ENCODE data around the gene ARAP3. TPM values are rescaled to one million over a fixed set of nuclear protein-coding genes. Genes with fewer than 3 reads are reported as not detected.

ARAP3 gene
- total and polyA plus RNA-seq, 2 experiments from 2014 or later, result 18.4 to 33.2 TPM

DNA sequence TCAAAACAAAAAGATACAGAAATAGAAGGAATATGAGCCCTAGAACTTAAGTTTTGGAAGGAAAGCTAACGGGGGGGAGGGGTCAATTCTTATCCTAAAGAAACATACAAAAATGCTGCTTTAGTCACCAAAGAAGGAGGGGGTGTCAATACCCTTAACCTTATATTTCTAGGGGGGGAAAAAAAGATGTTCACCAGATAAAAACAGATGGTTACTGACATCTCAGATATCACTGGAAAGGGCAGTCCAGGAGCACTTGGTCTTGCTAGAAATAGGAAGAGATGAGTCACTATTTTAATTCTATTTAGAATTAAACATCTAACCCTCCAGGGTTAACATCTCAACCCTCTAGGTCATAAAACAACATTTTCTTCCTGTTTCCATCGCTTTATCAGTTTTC is 64.9 kb downstream of the ARAP3 start:
- Histone ChIP-seq H3F3A (replicated peaks; ENCODE audit: low read depth) (peaks cover 10% of the 10 kb centered on the region; the same call in 1 of the 2 replicates), H3K4me2 (peak overlapping the region; percentile 80), H3K27me3 (ENCODE audit: insufficient read depth) (no peaks in the 10 kb centered on the region), H3K36me3 (ENCODE audit: insufficient read depth) (peaks cover 11% of the 10 kb centered on the region; the same call in 1 of the 2 replicates), H3K4me1 (ENCODE audit: insufficient read depth) (peaks cover 44% of the 10 kb centered on the region), H3K9me2 (ENCODE audit: insufficient read depth) (no peaks in the 10 kb centered on the region), H2AFZ (no peak overlapping the region), H4K20me1 (replicated peaks; ENCODE audit: insufficient read depth) (peaks cover 20% of the 10 kb centered on the region), H3K27ac (ENCODE audit: low read depth) (peak overlapping the region; percentile 91; the same call in 1 of the 2 replicates), H3K79me2 (replicated peaks; ENCODE audit: insufficient read depth) (peaks cover 59% of the 10 kb centered on the region), H3K4me3 (peak overlapping the region; percentile 72)
- peak overlapping the region; percentile 4; the same call in 1 of the 2 replicates for H3K27ac Mint-ChIP-seq
- ATAC-seq (no peak), DNase-seq (ENCODE audit: low spot score) (no peak)
- H3K36me3 Mint-ChIP-seq (ENCODE audit: low read depth), result peaks cover 20% of the 10 kb centered on the region
- peaks cover 8% of the 10 kb centered on the region for H3K27me3 Mint-ChIP-seq (ENCODE audit: insufficient read depth, low read depth, poor library complexity)
- no peaks in the 10 kb centered on the region for H3K9me3 Mint-ChIP-seq
- TF ChIP-seq EZH2phosphoT487 (IDR thresholded peaks at IDR 0.05; ENCODE audit: unreplicated experiment) (no peak), ZNF114 (CRISPR knock-in tag; IDR thresholded peaks at IDR 0.05) (no peak), ZNF331 (CRISPR knock-in tag; IDR thresholded peaks at IDR 0.05; ENCODE audit: low read depth) (no peak), POLR2AphosphoS5 (IDR thresholded peaks at IDR 0.05; ENCODE audit: low read depth) (no peak), EZH2 (IDR thresholded peaks at IDR 0.05; ENCODE audit: low read depth, unreplicated experiment) (no peak), NANOG (IDR thresholded peaks at IDR 0.05; ENCODE audit: borderline replicate concordance) (no peak), STAT1 (IDR thresholded peaks at IDR 0.05; ENCODE audit: unreplicated experiment) (no peak), JUNB (IDR thresholded peaks at IDR 0.05; ENCODE audit: unreplicated experiment) (no peak), CREB1 (CRISPR knock-in tag; IDR thresholded peaks at IDR 0.05; ENCODE audit: low read depth) (no peak)
- TF ChIP-seq, protein P1, sequence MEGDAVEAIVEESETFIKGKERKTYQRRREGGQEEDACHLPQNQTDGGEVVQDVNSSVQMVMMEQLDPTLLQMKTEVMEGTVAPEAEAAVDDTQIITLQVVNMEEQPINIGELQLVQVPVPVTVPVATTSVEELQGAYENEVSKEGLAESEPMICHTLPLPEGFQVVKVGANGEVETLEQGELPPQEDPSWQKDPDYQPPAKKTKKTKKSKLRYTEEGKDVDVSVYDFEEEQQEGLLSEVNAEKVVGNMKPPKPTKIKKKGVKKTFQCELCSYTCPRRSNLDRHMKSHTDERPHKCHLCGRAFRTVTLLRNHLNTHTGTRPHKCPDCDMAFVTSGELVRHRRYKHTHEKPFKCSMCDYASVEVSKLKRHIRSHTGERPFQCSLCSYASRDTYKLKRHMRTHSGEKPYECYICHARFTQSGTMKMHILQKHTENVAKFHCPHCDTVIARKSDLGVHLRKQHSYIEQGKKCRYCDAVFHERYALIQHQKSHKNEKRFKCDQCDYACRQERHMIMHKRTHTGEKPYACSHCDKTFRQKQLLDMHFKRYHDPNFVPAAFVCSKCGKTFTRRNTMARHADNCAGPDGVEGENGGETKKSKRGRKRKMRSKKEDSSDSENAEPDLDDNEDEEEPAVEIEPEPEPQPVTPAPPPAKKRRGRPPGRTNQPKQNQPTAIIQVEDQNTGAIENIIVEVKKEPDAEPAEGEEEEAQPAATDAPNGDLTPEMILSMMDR (conservative IDR thresholded peaks at IDR 0.05; ENCODE audit: low read depth in 2 of 2), result no peak
- TF ChIP-seq, protein P2, sequence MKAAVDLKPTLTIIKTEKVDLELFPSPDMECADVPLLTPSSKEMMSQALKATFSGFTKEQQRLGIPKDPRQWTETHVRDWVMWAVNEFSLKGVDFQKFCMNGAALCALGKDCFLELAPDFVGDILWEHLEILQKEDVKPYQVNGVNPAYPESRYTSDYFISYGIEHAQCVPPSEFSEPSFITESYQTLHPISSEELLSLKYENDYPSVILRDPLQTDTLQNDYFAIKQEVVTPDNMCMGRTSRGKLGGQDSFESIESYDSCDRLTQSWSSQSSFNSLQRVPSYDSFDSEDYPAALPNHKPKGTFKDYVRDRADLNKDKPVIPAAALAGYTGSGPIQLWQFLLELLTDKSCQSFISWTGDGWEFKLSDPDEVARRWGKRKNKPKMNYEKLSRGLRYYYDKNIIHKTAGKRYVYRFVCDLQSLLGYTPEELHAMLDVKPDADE (IDR thresholded peaks at IDR 0.05), result no peak
- TF ChIP-seq, protein P3, sequence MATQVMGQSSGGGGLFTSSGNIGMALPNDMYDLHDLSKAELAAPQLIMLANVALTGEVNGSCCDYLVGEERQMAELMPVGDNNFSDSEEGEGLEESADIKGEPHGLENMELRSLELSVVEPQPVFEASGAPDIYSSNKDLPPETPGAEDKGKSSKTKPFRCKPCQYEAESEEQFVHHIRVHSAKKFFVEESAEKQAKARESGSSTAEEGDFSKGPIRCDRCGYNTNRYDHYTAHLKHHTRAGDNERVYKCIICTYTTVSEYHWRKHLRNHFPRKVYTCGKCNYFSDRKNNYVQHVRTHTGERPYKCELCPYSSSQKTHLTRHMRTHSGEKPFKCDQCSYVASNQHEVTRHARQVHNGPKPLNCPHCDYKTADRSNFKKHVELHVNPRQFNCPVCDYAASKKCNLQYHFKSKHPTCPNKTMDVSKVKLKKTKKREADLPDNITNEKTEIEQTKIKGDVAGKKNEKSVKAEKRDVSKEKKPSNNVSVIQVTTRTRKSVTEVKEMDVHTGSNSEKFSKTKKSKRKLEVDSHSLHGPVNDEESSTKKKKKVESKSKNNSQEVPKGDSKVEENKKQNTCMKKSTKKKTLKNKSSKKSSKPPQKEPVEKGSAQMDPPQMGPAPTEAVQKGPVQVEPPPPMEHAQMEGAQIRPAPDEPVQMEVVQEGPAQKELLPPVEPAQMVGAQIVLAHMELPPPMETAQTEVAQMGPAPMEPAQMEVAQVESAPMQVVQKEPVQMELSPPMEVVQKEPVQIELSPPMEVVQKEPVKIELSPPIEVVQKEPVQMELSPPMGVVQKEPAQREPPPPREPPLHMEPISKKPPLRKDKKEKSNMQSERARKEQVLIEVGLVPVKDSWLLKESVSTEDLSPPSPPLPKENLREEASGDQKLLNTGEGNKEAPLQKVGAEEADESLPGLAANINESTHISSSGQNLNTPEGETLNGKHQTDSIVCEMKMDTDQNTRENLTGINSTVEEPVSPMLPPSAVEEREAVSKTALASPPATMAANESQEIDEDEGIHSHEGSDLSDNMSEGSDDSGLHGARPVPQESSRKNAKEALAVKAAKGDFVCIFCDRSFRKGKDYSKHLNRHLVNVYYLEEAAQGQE (IDR thresholded peaks at IDR 0.05; ENCODE audit: unreplicated experiment), result no peak
- TF ChIP-seq, protein P4, sequence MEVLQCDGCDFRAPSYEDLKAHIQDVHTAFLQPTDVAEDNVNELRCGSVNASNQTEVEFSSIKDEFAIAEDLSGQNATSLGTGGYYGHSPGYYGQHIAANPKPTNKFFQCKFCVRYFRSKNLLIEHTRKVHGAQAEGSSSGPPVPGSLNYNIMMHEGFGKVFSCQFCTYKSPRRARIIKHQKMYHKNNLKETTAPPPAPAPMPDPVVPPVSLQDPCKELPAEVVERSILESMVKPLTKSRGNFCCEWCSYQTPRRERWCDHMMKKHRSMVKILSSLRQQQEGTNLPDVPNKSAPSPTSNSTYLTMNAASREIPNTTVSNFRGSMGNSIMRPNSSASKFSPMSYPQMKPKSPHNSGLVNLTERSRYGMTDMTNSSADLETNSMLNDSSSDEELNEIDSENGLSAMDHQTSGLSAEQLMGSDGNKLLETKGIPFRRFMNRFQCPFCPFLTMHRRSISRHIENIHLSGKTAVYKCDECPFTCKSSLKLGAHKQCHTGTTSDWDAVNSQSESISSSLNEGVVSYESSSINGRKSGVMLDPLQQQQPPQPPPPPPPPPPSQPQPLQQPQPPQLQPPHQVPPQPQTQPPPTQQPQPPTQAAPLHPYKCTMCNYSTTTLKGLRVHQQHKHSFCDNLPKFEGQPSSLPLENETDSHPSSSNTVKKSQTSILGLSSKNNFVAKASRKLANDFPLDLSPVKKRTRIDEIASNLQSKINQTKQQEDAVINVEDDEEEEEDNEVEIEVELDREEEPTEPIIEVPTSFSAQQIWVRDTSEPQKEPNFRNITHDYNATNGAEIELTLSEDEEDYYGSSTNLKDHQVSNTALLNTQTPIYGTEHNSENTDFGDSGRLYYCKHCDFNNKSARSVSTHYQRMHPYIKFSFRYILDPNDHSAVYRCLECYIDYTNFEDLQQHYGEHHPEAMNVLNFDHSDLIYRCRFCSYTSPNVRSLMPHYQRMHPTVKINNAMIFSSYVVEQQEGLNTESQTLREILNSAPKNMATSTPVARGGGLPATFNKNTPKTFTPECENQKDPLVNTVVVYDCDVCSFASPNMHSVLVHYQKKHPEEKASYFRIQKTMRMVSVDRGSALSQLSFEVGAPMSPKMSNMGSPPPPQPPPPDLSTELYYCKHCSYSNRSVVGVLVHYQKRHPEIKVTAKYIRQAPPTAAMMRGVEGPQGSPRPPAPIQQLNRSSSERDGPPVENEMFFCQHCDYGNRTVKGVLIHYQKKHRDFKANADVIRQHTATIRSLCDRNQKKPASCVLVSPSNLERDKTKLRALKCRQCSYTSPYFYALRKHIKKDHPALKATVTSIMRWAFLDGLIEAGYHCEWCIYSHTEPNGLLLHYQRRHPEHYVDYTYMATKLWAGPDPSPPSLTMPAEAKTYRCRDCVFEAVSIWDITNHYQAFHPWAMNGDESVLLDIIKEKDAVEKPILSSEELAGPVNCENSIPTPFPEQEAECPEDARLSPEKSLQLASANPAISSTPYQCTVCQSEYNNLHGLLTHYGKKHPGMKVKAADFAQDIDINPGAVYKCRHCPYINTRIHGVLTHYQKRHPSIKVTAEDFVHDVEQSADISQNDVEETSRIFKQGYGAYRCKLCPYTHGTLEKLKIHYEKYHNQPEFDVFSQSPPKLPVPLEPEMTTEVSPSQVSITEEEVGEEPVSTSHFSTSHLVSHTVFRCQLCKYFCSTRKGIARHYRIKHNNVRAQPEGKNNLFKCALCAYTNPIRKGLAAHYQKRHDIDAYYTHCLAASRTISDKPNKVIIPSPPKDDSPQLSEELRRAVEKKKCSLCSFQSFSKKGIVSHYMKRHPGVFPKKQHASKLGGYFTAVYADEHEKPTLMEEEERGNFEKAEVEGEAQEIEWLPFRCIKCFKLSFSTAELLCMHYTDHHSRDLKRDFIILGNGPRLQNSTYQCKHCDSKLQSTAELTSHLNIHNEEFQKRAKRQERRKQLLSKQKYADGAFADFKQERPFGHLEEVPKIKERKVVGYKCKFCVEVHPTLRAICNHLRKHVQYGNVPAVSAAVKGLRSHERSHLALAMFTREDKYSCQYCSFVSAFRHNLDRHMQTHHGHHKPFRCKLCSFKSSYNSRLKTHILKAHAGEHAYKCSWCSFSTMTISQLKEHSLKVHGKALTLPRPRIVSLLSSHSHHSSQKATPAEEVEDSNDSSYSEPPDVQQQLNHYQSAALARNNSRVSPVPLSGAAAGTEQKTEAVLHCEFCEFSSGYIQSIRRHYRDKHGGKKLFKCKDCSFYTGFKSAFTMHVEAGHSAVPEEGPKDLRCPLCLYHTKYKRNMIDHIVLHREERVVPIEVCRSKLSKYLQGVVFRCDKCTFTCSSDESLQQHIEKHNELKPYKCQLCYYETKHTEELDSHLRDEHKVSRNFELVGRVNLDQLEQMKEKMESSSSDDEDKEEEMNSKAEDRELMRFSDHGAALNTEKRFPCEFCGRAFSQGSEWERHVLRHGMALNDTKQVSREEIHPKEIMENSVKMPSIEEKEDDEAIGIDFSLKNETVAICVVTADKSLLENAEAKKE (CRISPR knock-in tag; IDR thresholded peaks at IDR 0.05), result no peak
- peaks cover 44% of the 10 kb centered on the region for H3K4me1 Mint-ChIP-seq
- H3K4me3 Mint-ChIP-seq, result peak overlapping the region; percentile 98
